Esophagus (tissue), 2 donors: ENCODE data around the gene FAM174C. TPM values are rescaled to one million over a fixed set of nuclear protein-coding genes. Genes with fewer than 3 reads are reported as not detected.
"Not testable (repeated sequence)": the region's sequence is repeated elsewhere in the genome, so short reads cannot be mapped to it uniquely, and the experiment has no call there.

Source experiments
- H3K27ac ChIP-seq, 2 donors: one replicate each; pipeline ENCODE4 v1.5.1; 2013; ENCODE audit warnings: low read depth in 2 of 2, mild to moderate bottlenecking in 2 of 2, inconsistent platforms in 1 of 2, low read length in 1 of 2, moderate library complexity in 1 of 2
- H3K27me3 ChIP-seq, 2 donors: one replicate each; pipeline ENCODE4 v1.6.1; 2013; ENCODE audit warnings: low read length in 2 of 2, control low read depth in 1 of 2, mild to moderate bottlenecking in 1 of 2; ENCODE audit not compliant: insufficient read depth in 2 of 2, control insufficient read depth in 1 of 2
- H3K36me3 ChIP-seq, 2 donors: one replicate each; pipeline ENCODE4 v1.6.1; 2013; ENCODE audit warnings: low read length in 1 of 2; ENCODE audit not compliant: control insufficient read depth in 2 of 2, insufficient read depth in 2 of 2
- H3K4me1 ChIP-seq, 2 donors: one replicate each; pipeline ENCODE4 v1.6.1; 2013; ENCODE audit warnings: low read length in 1 of 2; ENCODE audit not compliant: control insufficient read depth in 2 of 2, insufficient read depth in 2 of 2
- H3K4me3 ChIP-seq, 2 donors: one replicate each; pipeline ENCODE4 v1.5.1; 2013; ENCODE audit warnings: low read length in 2 of 2, mild to moderate bottlenecking in 2 of 2, low read depth in 1 of 2, moderate library complexity in 1 of 2
- H3K9me3 ChIP-seq, 2 donors: one replicate each; pipeline ENCODE4 v1.6.1; 2013; ENCODE audit warnings: mild to moderate bottlenecking in 2 of 2, low read depth in 1 of 2, low read length in 1 of 2, moderate library complexity in 1 of 2; ENCODE audit not compliant: control insufficient read depth in 2 of 2, insufficient read depth in 1 of 2
- WGBS, 2 donors: extraction: QIAGEN DNeasy Blood & Tissue Kit; methylation state at CpG; one replicate each; pipeline ENCODE4 v1.1.7; 2013; 5-methylcytosine and 5-hydroxymethylcytosine counted together
- polyA plus RNA-seq, 2 donors: library from polyadenylated mRNA; stranded (reverse); fragments of 200-250 nt; gene quantifications; one replicate each; pipeline ENCODE4 v1.2.3, GENCODE V29; 2013
- donor health status: healthy with polysubstance abuse.
- donor health status: Bipolar disorder and iron deficiency.

FAM174C gene
- polyA plus RNA-seq, 2 donors: 45.8 to 46.7 TPM

DNA sequence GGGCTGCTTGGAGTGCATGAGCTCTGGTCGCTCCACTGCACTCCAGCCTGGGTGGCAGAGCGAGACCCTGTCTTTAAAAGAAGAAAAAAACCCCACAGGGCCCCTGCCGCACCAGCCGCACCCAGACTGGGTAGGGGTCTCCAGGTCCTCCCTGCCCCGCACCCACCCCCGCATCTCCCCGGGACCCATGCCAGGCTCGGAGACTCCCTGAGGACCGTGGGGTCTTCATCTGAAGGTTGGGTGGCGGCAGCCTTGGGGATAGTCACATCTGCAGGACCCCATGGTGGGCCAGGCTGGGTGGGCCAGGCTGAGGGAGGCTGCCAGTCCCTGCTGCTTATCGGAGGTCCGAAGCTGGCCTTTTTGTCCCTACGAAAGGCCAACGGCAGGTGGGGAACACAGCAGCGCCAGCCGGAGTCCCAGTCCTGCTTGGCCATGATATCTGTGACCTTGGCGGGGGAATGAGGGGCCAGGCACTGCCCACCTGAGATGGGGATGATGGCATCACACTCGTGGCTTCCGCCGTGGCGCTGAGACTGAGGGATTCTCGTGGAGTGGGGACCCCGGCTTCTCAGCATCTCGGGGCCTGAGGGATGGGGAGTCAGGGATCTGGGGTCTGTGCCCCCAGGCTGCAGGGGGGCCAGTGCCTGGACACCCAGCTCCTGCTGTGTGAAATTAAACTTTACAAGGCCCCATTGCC lies 21.4 kb downstream of the FAM174C start:
- peaks cover 0 to 3% of the 10 kb centered on the region in 2 donors for H3K27me3 ChIP-seq
- 85 to 86% methylated on average over 24 of the region's 24 CpGs for WGBS, 2 donors
- peaks cover 0 to 5% of the 10 kb centered on the region in 2 donors for H3K4me1 ChIP-seq

GRCh38 chr19:1298235-1298634 lies 22.9 kb downstream of the FAM174C start:
- WGBS, 2 donors: 84 to 87% methylated on average over 8 of the region's 8 CpGs

More for the DNA sequence above, 21.4 kb downstream of the FAM174C start:
- no peak overlapping the region for H3K4me3 ChIP-seq
- no peak overlapping the region for H3K27ac ChIP-seq
- no peaks in the 10 kb centered on the region for H3K36me3 ChIP-seq
- H3K9me3 ChIP-seq: no peaks in the 10 kb centered on the region

DNA sequence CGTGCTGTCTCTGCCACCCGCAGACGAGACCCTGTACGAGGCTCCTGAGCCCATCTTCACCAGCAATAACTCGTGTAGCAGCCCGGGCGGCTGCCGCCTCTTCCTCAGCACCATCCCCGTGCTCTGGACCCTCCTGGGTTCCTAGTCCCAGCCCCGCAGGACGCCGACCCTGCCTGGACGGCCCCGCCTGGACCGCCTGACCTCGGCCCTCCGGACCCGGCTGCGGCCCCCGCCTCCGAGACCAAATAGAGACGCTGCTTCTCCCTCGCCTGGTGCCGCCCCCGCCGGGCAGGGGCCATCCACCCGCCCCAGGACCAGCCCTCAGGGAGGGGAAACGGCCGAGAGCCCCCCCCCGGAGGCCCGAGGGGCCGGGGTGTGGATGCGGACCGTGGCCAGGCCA lies 24.5 kb downstream of the FAM174C start:
- WGBS, 2 donors: 72 to 78% methylated on average over 32 to 34 of the region's 34 CpGs
- Histone ChIP-seq H3K4me3 (no peak overlapping the region), H3K9me3 (no peaks in the 10 kb centered on the region), H3K4me1 (peaks cover 0 to 5% of the 10 kb centered on the region in 2 donors), H3K27me3 (no peaks in the 10 kb centered on the region), H3K27ac (no peak overlapping the region), H3K36me3 (no peaks in the 10 kb centered on the region)

More at GRCh38 chr19:1298235-1298634, 22.9 kb downstream of the FAM174C start:
- Histone ChIP-seq H3K4me3 (no peak overlapping the region), H3K27me3 (no peaks in the 10 kb centered on the region), H3K9me3 (no peaks in the 10 kb centered on the region), H3K4me1 (peaks cover 0 to 5% of the 10 kb centered on the region in 2 donors), H3K36me3 (no peaks in the 10 kb centered on the region), H3K27ac (no peak overlapping the region)

DNA sequence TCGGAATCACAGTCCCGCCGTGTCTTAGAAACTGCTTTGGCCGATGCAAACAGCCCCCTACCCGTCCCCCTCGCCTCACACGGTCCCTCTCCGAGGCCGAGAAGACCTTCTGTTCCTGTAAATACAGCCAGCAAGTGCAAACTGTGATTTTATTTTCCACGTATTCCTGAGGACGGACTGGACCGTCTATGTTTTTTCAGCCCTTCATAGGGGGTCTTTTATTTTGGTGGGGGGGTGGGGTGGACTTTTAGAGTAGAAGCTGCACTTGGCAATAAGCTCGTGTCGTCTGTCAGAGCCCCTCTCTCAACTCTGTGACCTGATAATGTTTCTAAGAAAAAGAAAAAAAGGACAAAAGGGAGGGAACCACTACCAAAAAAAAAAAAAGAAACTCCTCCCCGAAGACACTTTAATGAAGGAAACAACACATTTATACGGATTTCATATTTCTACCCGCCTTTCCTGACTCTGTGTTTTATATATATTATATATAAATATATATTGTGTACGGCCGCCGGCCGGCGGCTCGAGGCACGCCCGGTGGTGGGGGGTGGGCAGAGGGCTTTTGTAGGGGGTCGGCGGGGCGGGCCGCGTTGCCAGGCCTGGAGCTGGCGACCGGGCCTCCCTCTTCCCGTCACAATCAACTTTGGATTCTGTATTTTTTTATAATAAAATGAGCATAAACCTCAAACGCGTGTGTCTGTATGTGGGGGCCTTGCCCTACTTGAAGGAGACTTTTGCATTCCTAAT lies 25.6 kb downstream of the FAM174C start:
- H3K9me3 ChIP-seq: no peaks in the 10 kb centered on the region
- no peaks in the 10 kb centered on the region for H3K4me1 ChIP-seq
- H3K27ac ChIP-seq: no peak overlapping the region
- H3K27me3 ChIP-seq: no peaks in the 10 kb centered on the region
- no peak overlapping the region for H3K4me3 ChIP-seq
- 79 to 84% methylated on average over 34 to 35 of the region's 35 CpGs for WGBS, 2 donors
- H3K36me3 ChIP-seq: no peaks in the 10 kb centered on the region

- 72 to 83% methylated on average over 33 to 36 of the region's 36 CpGs for WGBS, 2 donors
- Histone ChIP-seq H3K9me3 (no peaks in the 10 kb centered on the region), H3K36me3 (no peaks in the 10 kb centered on the region), H3K27me3 (no peaks in the 10 kb centered on the region), H3K4me3 (no peak overlapping the region), H3K27ac (no peak overlapping the region), H3K4me1 (no peaks in the 10 kb centered on the region)
Measured at GRCh38 chr19:1302533-1303239, 27.4 kb downstream of the FAM174C start.

- H3K27ac ChIP-seq: no peak overlapping the region
Measured at GRCh38 chr19:1304197-1304924, 29.0 kb downstream of the FAM174C start.

DNA sequence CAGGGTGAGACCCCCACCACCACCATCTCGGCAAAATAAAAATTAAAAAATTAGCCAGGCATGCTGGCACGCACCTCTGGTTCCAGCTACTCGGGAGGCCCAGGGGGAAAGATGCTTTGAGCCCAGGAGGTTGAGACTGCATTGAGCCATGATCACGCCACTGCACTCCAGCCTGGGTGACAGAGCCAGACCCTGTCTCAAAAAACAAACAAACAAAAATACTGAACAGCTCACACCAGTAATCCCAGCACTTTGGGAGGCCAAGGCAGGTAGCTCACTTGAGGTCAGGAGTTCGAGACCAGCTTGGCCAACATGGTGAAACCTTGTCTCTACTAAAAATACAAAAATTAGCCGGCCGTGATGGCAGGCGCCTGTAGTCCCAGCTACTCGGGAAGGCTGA lies 30.0 kb downstream of the FAM174C start:
- H3K4me1 ChIP-seq, H3K4me3 ChIP-seq, H3K9me3 ChIP-seq, H3K36me3 ChIP-seq, H3K27me3 ChIP-seq, H3K27ac ChIP-seq: not testable (repeated sequence)
- WGBS, 2 donors: 78 to 84% methylated on average over 9 of the region's 9 CpGs

More at GRCh38 chr19:1304197-1304924, 29.0 kb downstream of the FAM174C start:
- Histone ChIP-seq H3K9me3 (no peaks in the 10 kb centered on the region), H3K4me1 (no peaks in the 10 kb centered on the region), H3K36me3 (no peaks in the 10 kb centered on the region), H3K4me3 (no peak overlapping the region), H3K27me3 (no peaks in the 10 kb centered on the region)
- 86% methylated on average over 28 of the region's 28 CpGs for WGBS, 2 donors

DNA sequence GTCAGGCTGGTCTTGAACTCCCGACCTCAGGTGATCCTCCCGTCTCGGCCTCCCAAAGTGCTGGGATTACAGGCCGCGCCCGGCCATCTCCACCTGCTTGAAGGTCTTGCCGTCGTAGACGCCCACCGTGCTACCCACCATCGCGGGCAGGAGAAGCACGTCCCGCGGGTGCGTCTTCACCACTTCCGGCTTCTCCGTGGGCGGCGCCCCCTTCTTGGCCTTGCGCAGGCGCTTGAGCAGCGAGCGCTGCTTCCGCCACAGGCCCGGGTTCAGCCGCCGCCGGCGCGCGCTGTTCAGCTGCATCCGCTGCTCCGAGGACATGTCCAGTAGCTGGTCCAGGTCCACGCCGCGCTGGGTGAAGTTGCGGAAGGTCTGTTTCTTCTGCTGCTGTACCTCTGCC lies 32.0 kb downstream of the FAM174C start:
- Histone ChIP-seq H3K4me3 (no peak overlapping the region), H3K27ac (no peak overlapping the region), H3K9me3 (no peaks in the 10 kb centered on the region), H3K4me1 (peaks cover 0 to 3% of the 10 kb centered on the region in 2 donors), H3K36me3 (no peaks in the 10 kb centered on the region), H3K27me3 (no peaks in the 10 kb centered on the region)
- 92 to 93% methylated on average over 34 to 38 of the region's 38 CpGs for WGBS, 2 donors

DNA sequence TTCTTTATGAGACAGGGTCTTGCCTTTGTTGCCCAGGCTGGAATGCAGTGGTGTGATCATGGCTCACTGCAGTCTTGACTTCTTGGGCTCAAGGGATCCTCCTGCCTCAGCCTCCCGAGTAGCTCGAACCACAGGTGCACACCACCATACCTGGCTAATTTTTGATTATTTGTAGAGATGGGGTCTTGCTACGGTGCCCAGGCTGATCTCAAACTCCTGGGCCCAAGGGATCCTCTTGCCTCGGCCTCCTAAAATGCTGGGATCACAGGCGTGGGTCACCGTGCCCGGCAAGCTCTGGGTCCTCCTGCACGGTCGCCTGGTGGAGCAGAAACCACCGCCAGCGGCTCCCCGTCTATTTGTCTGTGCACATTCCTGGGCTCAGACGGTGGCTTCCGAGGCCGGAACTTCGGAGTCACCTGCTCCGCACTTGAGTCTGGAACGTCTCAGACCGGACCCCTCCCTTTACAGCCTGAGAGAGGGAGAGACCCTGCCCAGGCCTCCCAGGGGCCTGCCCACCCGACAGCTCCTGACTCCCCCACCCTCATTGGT lies 32.5 kb downstream of the FAM174C start:
- Histone ChIP-seq H3K27me3 (no peaks in the 10 kb centered on the region), H3K9me3 (no peaks in the 10 kb centered on the region), H3K4me3 (no peak overlapping the region), H3K36me3 (no peaks in the 10 kb centered on the region), H3K4me1 (peaks cover 0 to 3% of the 10 kb centered on the region in 2 donors), H3K27ac (no peak overlapping the region)
- WGBS, 2 donors: 90 to 92% methylated on average over 20 of the region's 20 CpGs
